Measurements from ENCODE around the gene KCNMA1.

DNA sequence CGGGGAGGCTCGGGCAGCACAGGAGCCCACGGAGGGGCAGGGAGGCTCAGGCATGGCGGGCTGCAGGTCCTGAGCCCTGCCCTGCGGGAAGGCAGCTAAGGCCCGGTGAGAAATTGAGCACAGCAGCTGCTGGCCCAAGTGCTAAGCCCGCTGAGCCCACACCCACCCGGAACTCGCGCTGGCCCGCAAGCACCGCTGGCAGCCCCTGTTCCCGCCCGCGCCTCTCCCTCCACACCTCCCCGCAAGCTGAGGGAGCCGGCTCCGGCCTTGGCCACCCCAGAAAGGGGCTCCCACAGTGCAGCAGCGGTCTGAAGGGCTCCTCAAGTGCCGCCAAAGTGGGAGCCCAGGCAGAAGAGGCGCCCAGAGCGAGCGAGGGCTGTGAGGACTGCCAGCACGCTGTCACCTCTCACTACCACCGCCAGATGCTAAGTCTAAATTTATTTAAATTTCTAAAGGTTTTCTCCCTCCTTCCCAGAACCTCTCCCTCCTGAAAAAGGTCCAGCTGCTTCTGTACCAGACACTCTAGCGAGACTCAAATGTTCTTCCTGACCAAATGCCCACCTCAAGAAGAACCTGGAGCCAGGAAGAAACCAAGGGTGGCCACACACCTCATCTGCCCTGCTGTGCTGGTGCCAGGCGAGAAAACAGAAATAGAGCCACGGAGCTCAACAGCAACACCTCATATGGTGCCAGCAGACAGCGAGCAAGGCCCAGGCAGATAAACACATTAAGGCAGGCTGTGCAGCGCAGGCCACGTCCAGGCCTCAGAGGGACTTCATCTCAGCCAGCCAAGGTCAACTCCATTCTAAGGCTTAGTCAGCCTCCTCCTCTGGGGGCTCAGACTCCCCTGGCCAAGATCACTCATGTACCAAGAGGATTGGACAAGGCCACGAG, 47.0 kb downstream of the KCNMA1 start:
- TF ChIP-seq, protein P1, sequence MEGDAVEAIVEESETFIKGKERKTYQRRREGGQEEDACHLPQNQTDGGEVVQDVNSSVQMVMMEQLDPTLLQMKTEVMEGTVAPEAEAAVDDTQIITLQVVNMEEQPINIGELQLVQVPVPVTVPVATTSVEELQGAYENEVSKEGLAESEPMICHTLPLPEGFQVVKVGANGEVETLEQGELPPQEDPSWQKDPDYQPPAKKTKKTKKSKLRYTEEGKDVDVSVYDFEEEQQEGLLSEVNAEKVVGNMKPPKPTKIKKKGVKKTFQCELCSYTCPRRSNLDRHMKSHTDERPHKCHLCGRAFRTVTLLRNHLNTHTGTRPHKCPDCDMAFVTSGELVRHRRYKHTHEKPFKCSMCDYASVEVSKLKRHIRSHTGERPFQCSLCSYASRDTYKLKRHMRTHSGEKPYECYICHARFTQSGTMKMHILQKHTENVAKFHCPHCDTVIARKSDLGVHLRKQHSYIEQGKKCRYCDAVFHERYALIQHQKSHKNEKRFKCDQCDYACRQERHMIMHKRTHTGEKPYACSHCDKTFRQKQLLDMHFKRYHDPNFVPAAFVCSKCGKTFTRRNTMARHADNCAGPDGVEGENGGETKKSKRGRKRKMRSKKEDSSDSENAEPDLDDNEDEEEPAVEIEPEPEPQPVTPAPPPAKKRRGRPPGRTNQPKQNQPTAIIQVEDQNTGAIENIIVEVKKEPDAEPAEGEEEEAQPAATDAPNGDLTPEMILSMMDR (IDR thresholded peaks at IDR 0.05): no peak
- TF ChIP-seq POLR2A (IDR thresholded peaks at IDR 0.05; ENCODE audit: low read depth) (no peak), POLR2AphosphoS5 (IDR thresholded peaks at IDR 0.05) (peak; percentile 34 to 61), EP300 (IDR thresholded peaks at IDR 0.05) (no peak)
